HepG2 (cell line): ENCODE data around the gene HIF1AN. TPM values are rescaled to one million over a fixed set of nuclear protein-coding genes. Genes with fewer than 3 reads are reported as not detected.
A peak's percentile ranks its signal among the peaks of the same experiment; 100 is the strongest.

Source experiments
- AGO1 ChIP-seq: fragments of 200-400 bp; formaldehyde crosslinking; IDR thresholded peaks from 2 replicates; pipeline ENCODE4 v1.6.1; 2017; ENCODE audit warnings: mild to moderate bottlenecking, low read depth, low read length, moderate library complexity; ENCODE audit not compliant: poor library complexity, severe bottlenecking
- EEA1 ChIP-seq: sonication (generic); formaldehyde crosslinking; IDR thresholded peaks from 2 replicates; pipeline ENCODE4 v1.5.1; 2020; ENCODE audit warnings: mild to moderate bottlenecking, missing genetic modification reagents, borderline replicate concordance
- FIP1L1 ChIP-seq: fragments of 200-400 bp; formaldehyde crosslinking; IDR thresholded peaks from 2 replicates; pipeline ENCODE4 v1.6.1; 2018; ENCODE audit warnings: low read depth, mild to moderate bottlenecking, low read length, moderate library complexity, borderline replicate concordance; ENCODE audit not compliant: insufficient read depth
- MBNL3 ChIP-seq: fragments of 250-450 bp; sonication (Bioruptor Pico); conservative IDR thresholded peaks from 2 replicates; pipeline ENCODE4 v1.8.0; 2022; ENCODE audit warnings: mild to moderate bottlenecking, inconsistent platforms
- NFATC3 ChIP-seq: sonication (generic); formaldehyde crosslinking; IDR thresholded peaks from 2 replicates; pipeline ENCODE4 v1.5.1; 2020; ENCODE audit warnings: mild to moderate bottlenecking, missing genetic modification reagents
- NFIB ChIP-seq: sonication (generic); formaldehyde crosslinking; IDR thresholded peaks from 2 replicates; pipeline ENCODE4 v1.9.0; 2021; ENCODE audit warnings: missing genetic modification reagents, mild to moderate bottlenecking, borderline replicate concordance
- PAWR ChIP-seq: sonication (generic); formaldehyde crosslinking; IDR thresholded peaks from 2 replicates; pipeline ENCODE4 v1.4.0; 2020; ENCODE audit warnings: missing genetic modification reagents, mild to moderate bottlenecking, borderline replicate concordance
- PCBP2 ChIP-seq: fragments of 200-400 bp; formaldehyde crosslinking; optimal IDR thresholded peaks from 2 replicates; pipeline ENCODE3; 2018; ENCODE audit warnings: low read length, low read depth; ENCODE audit not compliant: poor library complexity, severe bottlenecking
- RBFOX2 ChIP-seq: fragments of 200-400 bp; formaldehyde crosslinking; IDR thresholded peaks from 2 replicates; pipeline ENCODE4 v1.6.1; 2017; ENCODE audit warnings: low read depth, mild to moderate bottlenecking, low read length
- REL ChIP-seq: sonication (generic); formaldehyde crosslinking; conservative IDR thresholded peaks from 2 replicates; pipeline ENCODE4 v1.8.0; 2022; ENCODE audit warnings: mild to moderate bottlenecking, missing genetic modification reagents, moderate library complexity
- SNRNP70 ChIP-seq: fragments of 200-400 bp; formaldehyde crosslinking; IDR thresholded peaks from 2 replicates; pipeline ENCODE4 v1.6.1; 2017; ENCODE audit warnings: mild to moderate bottlenecking, low read depth, low read length, moderate library complexity
- TBX2 ChIP-seq: sonication (generic); formaldehyde crosslinking; IDR thresholded peaks from 2 replicates; pipeline ENCODE4 v1.5.0; 2020; ENCODE audit warnings: missing genetic modification reagents, mild to moderate bottlenecking, borderline replicate concordance
- TCF12 ChIP-seq, 2 experiments: fragments of 450-650 bp in 1 of 2; sonication (generic) in 1 of 2; formaldehyde crosslinking in 1 of 2; IDR thresholded peaks; 2 replicates each; pipeline versions ENCODE4 v1.6.1 to v1.8.0; 2017 to 2022; ENCODE audit warnings: antibody characterized with exemption in 1 of 2, mild to moderate bottlenecking in 1 of 2, missing genetic modification reagents in 1 of 2, moderate library complexity in 1 of 2
- ZBTB8A ChIP-seq: sonication (generic); formaldehyde crosslinking; IDR thresholded peaks from 2 replicates; pipeline ENCODE4 v1.4.0; 2020; ENCODE audit warnings: mild to moderate bottlenecking, low read depth, missing genetic modification reagents, borderline replicate concordance
- ZNF34 ChIP-seq: sonication (generic); formaldehyde crosslinking; IDR thresholded peaks from 2 replicates; pipeline ENCODE4 v1.4.0; 2020; ENCODE audit warnings: mild to moderate bottlenecking, missing genetic modification reagents, borderline replicate concordance
- ZNF530 ChIP-seq: sonication (generic); formaldehyde crosslinking; IDR thresholded peaks from 2 replicates; pipeline ENCODE4 v1.5.0; 2020; ENCODE audit warnings: low read depth, mild to moderate bottlenecking, missing genetic modification reagents
- ZNF660 ChIP-seq: sonication (generic); formaldehyde crosslinking; IDR thresholded peaks from 2 replicates; pipeline ENCODE4 v1.5.1; 2020; ENCODE audit warnings: mild to moderate bottlenecking, low read depth, missing genetic modification reagents, borderline replicate concordance
- ZSCAN9 ChIP-seq: IDR thresholded peaks from 2 replicates; pipeline ENCODE4 v1.6.1; 2016; ENCODE audit warnings: borderline replicate concordance
- polyA plus RNA-seq, 8 experiments: library from polyadenylated mRNA; depleted of rRNA in 3 of 8; stranded (reverse) in 7 of 8; unstranded in 1 of 8; fragments of >200 nt; fragmentation: Illumina TruSeq in 4 of 8; extraction: Trizol in 4 of 8; gene quantifications; 2 replicates each; pipeline versions ENCODE4 v1.2.1 to v1.2.3, GENCODE V29; 2011 to 2016; ENCODE audit warnings: low read depth in 4 of 8, missing spikeins in 1 of 8, mixed read lengths in 1 of 8; ENCODE audit not compliant: insufficient read depth in 1 of 8
- total RNA-seq, 5 experiments: library from RNA; depleted of rRNA; stranded (reverse); fragments of >200 nt; fragmentation: Illumina TruSeq; extraction: Trizol; gene quantifications; 2 replicates each; pipeline ENCODE4 v1.2.3, GENCODE V29; 2016; ENCODE audit warnings: low read depth in 1 of 5
- TF ChIP-seq, protein P1 (sequence below): sonication (generic); formaldehyde crosslinking; IDR thresholded peaks from 2 replicates; pipeline ENCODE4 v1.4.0; 2020; ENCODE audit warnings: missing genetic modification reagents, borderline replicate concordance
- TF ChIP-seq, protein P2 (sequence below): sonication (generic); formaldehyde crosslinking; IDR thresholded peaks from 2 replicates; pipeline ENCODE4 v1.5.0; 2020; ENCODE audit warnings: missing genetic modification reagents, mild to moderate bottlenecking, borderline replicate concordance
- TF ChIP-seq, protein P3 (sequence below): sonication (generic); formaldehyde crosslinking; IDR thresholded peaks from 2 replicates; pipeline ENCODE4 v1.8.1; 2023; ENCODE audit warnings: mild to moderate bottlenecking, missing genetic modification reagents

The HIF1AN gene
- total and polyA plus RNA-seq, 2 of the 13 experiments (the other 11 are each of a cell fraction or from before 2014, with no cell fraction given) = 8.6 to 10.7 TPM

DNA sequence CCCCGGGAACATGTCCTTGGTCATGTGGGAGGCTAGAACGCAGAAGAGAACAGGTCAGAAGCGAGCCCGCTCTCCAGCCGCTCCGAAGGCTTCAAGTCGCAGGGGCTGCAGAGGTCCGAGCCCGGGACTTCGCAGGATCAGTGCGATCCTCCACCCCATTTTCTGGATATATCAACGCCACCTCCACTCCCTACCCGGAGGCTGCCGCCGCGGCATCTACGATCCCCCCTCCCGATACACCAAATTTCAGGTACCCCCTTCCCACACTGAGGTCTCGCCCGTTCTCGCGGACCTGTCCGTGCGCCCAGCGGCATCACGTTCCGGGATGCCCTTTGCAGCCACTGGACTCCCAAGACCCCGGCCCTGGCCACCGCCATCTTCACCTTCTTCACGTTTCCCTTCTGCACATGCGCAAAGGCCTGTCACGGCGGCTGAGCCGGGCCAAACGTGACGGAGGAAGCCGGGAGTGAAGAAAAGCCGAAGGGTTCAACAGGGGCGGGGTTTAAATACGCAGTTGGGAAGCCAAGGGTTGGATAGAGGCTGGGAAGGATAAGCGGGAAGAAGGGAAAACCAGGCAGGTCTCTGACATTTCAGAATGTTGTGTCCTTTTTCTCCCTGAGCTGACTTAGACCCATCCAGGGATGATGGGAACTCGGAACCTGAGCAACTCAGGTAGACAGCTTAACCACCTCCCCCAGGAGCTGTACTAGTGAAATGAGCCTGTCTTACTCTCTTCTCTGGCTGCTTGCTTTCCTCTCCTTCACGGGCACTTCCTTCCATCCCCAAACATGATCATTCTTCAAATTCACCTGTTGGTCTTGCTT lies 6.1 kb upstream of the HIF1AN start, which contains the start of gene NDUFB8 (continued):
- TF ChIP-seq AGO1 = no peak
- TF ChIP-seq FIP1L1 = no peak
- TF ChIP-seq ZNF660 (CRISPR knock-in tag) = no peak
- TF ChIP-seq TCF12 (IDR thresholded peaks at IDR 0.05) = no peak
- no peak for TF ChIP-seq TCF12 (CRISPR knock-in tag; IDR thresholded peaks at IDR 0.05)
- TF ChIP-seq, protein P1, sequence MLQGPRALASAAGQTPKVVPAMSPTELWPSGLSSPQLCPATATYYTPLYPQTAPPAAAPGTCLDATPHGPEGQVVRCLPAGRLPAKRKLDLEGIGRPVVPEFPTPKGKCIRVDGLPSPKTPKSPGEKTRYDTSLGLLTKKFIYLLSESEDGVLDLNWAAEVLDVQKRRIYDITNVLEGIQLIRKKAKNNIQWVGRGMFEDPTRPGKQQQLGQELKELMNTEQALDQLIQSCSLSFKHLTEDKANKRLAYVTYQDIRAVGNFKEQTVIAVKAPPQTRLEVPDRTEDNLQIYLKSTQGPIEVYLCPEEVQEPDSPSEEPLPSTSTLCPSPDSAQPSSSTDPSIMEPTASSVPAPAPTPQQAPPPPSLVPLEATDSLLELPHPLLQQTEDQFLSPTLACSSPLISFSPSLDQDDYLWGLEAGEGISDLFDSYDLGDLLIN (CRISPR knock-in tag) = no peak
- TF ChIP-seq ZBTB8A (CRISPR knock-in tag) = no peak
- TF ChIP-seq ZNF530 = no peak
- TF ChIP-seq, protein P2, sequence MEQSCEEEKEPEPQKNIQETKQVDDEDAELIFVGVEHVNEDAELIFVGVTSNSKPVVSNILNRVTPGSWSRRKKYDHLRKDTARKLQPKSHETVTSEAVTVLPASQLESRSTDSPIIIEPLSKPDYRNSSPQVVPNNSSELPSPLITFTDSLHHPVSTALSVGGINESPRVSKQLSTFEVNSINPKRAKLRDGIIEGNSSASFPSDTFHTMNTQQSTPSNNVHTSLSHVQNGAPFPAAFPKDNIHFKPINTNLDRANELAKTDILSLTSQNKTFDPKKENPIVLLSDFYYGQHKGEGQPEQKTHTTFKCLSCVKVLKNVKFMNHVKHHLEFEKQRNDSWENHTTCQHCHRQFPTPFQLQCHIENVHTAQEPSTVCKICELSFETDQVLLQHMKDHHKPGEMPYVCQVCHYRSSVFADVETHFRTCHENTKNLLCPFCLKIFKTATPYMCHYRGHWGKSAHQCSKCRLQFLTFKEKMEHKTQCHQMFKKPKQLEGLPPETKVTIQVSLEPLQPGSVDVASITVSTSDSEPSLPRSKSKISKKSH (CRISPR knock-in tag) = peak; percentile 92
- no peak for TF ChIP-seq EEA1
- no peak for TF ChIP-seq PCBP2
- TF ChIP-seq ZSCAN9 = 0 out of 2 replicates have a peak, but pooled peaks have one; percentile 15
- no peak for TF ChIP-seq REL (CRISPR knock-in tag)
- TF ChIP-seq, protein P3, sequence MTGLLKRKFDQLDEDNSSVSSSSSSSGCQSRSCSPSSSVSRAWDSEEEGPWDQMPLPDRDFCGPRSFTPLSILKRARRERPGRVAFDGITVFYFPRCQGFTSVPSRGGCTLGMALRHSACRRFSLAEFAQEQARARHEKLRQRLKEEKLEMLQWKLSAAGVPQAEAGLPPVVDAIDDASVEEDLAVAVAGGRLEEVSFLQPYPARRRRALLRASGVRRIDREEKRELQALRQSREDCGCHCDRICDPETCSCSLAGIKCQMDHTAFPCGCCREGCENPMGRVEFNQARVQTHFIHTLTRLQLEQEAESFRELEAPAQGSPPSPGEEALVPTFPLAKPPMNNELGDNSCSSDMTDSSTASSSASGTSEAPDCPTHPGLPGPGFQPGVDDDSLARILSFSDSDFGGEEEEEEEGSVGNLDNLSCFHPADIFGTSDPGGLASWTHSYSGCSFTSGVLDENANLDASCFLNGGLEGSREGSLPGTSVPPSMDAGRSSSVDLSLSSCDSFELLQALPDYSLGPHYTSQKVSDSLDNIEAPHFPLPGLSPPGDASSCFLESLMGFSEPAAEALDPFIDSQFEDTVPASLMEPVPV (CRISPR knock-in tag) = peak; percentile 84; the same call in 1 of the 2 replicates
- no peak for TF ChIP-seq SNRNP70
- TF ChIP-seq TBX2 (CRISPR knock-in tag) = peak; percentile 69; the same call in 1 of the 2 replicates
- no peak for TF ChIP-seq PAWR (CRISPR knock-in tag)
- no peak for TF ChIP-seq NFATC3 (CRISPR knock-in tag)
- TF ChIP-seq NFIB = no peak
- no peak for TF ChIP-seq ZNF34 (CRISPR knock-in tag)
- no peak for TF ChIP-seq MBNL3 (CRISPR knock-in tag)
- TF ChIP-seq RBFOX2 = peak; percentile 84
